Cardiac fibroblast (primary cell): Measurements from ENCODE around the gene C6orf89.

Experiments
- DNase-seq, 2 donors: peaks; one replicate each; pipeline versions ENCODE4 v3.0.0 to v3.0.0-alpha.2; 2010; ENCODE audit warnings: low read depth in 2 of 2
- H3K4me3 ChIP-seq, 2 donors: replicated peaks in 1 of 2; 1 replicate in 1 of 2; 2 replicates in 1 of 2; pipeline ENCODE4 v1.5.1; 2011; ENCODE audit warnings: low read depth in 2 of 2, low read length in 2 of 2, mild to moderate bottlenecking in 2 of 2, moderate library complexity in 1 of 2
- CTCF ChIP-seq: IDR thresholded peaks from one replicate; pipeline ENCODE4 v1.5.1; 2011; ENCODE audit warnings: low read depth, mild to moderate bottlenecking, low read length, inconsistent platforms

Gene C6orf89

GRCh38 chr6:36975231-36976006, 89.7 kb downstream of the C6orf89 start:
- DNase-seq, result no peak
- no peak overlapping the region for H3K4me3 ChIP-seq
- no peak for TF ChIP-seq CTCF

DNA sequence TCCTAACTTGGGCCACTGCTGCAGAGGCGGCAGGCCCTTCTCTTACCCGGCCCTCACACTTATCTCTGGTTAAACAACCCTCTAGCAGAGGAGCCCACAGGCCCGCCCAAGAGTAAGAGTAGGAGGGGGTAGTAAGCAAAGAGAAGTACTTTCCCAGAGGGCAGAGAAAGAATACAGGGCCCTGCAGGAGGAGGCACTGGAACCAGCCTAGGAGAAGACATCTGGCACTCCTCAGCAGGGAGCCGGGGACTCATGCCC, 90.2 kb downstream of the C6orf89 start:
- no peak for TF ChIP-seq CTCF
- DNase-seq, result no peak
- no peak overlapping the region for H3K4me3 ChIP-seq

DNA sequence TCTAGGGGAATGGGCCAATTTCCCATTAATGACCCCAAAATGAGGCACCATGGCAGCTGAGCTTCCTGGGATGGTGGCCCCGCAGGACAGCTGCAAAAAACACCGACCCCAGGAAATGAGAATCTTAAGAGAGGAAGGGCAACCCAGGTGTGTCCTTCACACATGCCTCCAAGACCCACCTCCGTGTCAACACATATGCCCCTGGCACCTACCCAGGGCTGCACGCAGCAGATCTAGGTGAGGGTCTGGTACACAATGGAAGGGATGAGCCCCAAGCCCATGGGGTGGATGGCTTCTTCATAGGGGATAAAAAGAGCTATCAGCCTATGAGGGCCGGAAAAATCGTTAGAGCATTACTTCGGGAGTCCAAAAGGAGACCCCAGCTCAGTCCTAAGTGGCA, 90.8 kb downstream of the C6orf89 start:
- no peak overlapping the region for H3K4me3 ChIP-seq
- no peak for TF ChIP-seq CTCF
- DNase-seq, result no peak

DNA sequence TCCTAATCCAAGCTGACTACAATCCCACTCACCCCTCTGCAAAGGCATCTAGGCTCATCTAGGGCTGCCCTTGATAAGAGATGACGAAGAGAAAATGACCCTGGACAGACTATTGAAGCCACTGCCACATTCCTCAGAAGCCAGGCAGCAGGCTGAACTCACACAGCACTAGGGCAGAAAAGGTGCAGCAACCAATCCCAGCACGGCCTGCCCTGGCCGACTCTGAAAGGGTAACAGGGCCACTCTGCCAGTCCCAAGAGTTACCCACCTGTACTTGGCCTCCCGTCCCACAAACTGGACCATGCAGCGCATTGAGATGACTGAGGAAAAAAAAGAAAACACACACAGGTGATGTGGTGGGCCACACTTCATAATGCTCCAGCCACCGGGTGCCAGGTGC, 91.2 kb downstream of the C6orf89 start:
- TF ChIP-seq CTCF, result no peak
- no peak overlapping the region for H3K4me3 ChIP-seq
- no peak for DNase-seq

DNA sequence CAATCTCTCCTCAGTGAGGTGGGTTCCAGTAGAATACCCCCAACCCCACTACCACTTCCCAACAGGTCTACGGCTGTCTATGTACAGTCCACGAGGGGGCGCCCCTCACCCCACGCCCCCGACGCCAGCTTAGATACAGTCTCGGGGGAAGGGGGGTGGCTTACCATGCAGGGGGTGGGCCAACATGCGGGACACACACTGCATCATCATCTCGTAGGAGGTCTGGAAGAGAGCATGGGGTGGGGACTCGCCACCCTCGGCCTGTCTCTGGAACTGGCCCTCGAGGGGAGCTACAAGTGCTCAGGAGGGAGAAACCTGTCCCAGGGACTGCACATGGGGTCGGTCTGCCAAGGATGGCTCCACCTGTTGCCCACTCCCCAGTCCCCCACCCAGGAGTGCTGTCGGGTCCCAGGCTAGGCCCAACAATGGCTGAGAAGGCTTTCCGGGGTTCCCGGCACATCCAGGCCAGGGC, 91.8 kb downstream of the C6orf89 start:
- peak in 1 of 2 donors; percentile 25 for DNase-seq
- peak; percentile 53 for TF ChIP-seq CTCF
- H3K4me3 ChIP-seq, result no peak overlapping the region
